ENCODE measurements around the gene SLC35B1. TPM values are rescaled to one million over a fixed set of nuclear protein-coding genes. Genes with fewer than 3 reads are reported as not detected.
A peak's percentile ranks its signal among the peaks of the same experiment; 100 is the strongest.

The SLC35B1 gene
- total RNA-seq, 2 donors from 2014 or later: 59.4 to 80.5 TPM

DNA sequence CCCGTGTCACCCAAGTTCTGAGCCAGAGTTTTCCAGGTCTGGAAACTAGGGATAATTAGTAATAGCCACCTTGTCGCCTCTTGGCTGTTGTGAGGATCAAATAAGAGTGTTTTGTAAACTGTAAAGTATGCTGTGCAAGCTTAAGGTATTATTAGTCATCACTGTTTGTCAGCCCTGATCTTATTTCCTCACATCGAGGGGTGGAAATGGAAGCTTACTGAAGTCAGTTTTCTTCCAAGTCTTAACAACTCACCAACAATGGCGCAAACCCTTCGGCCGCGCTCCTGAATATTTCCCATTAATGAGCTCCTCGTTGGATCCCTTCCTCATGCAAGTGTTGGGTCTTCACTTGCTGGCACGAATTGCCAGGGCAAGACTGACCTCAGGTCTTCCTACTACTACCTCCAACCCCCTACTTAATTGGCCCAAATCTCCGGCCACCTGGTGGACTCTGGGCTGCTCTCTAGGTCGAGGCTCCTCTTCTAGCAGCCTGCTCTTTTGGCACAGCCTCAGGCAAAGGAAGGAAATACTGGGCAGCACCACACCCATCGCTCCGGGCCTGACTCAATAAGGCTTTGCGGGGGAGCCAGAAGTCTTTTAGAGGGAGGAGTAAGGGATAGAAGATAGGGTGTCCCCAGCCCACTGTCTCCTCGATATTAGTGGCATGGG, 885 bp upstream of the SLC35B1 start:
- H3K9me3 Mint-ChIP-seq: no peaks in the 10 kb centered on the region
- H3K4me3 ChIP-seq (ENCODE audit: low read length): no peak overlapping the region
- no peak overlapping the region for H3K9ac ChIP-seq (ENCODE audit: extremely low read depth, low read length, poor library complexity, severe bottlenecking)
- DNase-seq: peak; percentile 70
- peaks cover 8% of the 10 kb centered on the region for H3K4me1 Mint-ChIP-seq
- H3K4me1 ChIP-seq (ENCODE audit: control insufficient read depth, insufficient read depth, low read length): no peaks in the 10 kb centered on the region
- no peaks in the 10 kb centered on the region for H3K27me3 Mint-ChIP-seq (ENCODE audit: insufficient read depth)
- H3K4me3 Mint-ChIP-seq: peak overlapping the region; percentile 94
- H3K27ac Mint-ChIP-seq: peak overlapping the region; percentile 99
- 65 to 82% methylated on average over 6 to 15 of the region's 15 CpGs for WGBS, 2 experiments (ENCODE audit: insufficient coverage in 1 of 2, insufficient read length in 1 of 2)
- TF ChIP-seq, protein P1, sequence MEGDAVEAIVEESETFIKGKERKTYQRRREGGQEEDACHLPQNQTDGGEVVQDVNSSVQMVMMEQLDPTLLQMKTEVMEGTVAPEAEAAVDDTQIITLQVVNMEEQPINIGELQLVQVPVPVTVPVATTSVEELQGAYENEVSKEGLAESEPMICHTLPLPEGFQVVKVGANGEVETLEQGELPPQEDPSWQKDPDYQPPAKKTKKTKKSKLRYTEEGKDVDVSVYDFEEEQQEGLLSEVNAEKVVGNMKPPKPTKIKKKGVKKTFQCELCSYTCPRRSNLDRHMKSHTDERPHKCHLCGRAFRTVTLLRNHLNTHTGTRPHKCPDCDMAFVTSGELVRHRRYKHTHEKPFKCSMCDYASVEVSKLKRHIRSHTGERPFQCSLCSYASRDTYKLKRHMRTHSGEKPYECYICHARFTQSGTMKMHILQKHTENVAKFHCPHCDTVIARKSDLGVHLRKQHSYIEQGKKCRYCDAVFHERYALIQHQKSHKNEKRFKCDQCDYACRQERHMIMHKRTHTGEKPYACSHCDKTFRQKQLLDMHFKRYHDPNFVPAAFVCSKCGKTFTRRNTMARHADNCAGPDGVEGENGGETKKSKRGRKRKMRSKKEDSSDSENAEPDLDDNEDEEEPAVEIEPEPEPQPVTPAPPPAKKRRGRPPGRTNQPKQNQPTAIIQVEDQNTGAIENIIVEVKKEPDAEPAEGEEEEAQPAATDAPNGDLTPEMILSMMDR (conservative IDR thresholded peaks at IDR 0.05): peak; percentile 15
- peaks cover 26% of the 10 kb centered on the region for H3K36me3 ChIP-seq (ENCODE audit: control insufficient read depth, insufficient read depth, low read length)
- H3K27me3 ChIP-seq (ENCODE audit: control insufficient read depth, insufficient read depth, low read length, poor library complexity, severe bottlenecking): no peaks in the 10 kb centered on the region
- peaks cover 31% of the 10 kb centered on the region for H3K36me3 Mint-ChIP-seq (ENCODE audit: low read depth)
- no peaks in the 10 kb centered on the region for H3K9me3 ChIP-seq (ENCODE audit: control insufficient read depth, low read length)
- no peak overlapping the region for H3K27ac ChIP-seq (ENCODE audit: low read depth, low read length)

DNA sequence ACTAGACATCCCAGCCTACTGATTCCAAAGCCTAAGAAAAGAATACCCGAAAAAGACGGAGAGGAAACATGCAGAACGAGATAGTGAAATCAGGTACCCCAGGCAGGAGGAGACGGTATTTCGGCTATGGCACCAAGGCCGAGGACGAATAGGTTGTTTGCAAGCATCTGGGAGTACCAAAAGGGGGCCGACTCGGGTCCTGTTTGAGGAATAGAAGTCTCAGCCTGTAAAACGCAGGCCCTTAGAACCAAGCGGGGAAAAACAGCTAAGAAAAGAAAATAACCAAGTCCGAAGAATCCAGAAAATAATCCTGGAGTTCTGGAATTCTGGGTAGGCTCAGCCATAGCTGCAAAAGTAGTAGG, 537 bp downstream of the SLC35B1 start:
- Mint-ChIP-seq H3K27me3 (ENCODE audit: insufficient read depth) (no peaks in the 10 kb centered on the region), H3K4me3 (peak overlapping the region; percentile 94), H3K27ac (peak overlapping the region; percentile 99), H3K4me1 (peaks cover 8% of the 10 kb centered on the region), H3K9me3 (no peaks in the 10 kb centered on the region), H3K36me3 (ENCODE audit: low read depth) (peaks cover 39% of the 10 kb centered on the region)
- Histone ChIP-seq H3K4me3 (ENCODE audit: low read length) (peak overlapping the region; percentile 95), H3K36me3 (ENCODE audit: control insufficient read depth, insufficient read depth, low read length) (peaks cover 39% of the 10 kb centered on the region), H3K27ac (ENCODE audit: low read depth, low read length) (peak overlapping the region; percentile 97), H3K4me1 (ENCODE audit: control insufficient read depth, insufficient read depth, low read length) (no peaks in the 10 kb centered on the region), H3K27me3 (ENCODE audit: control insufficient read depth, insufficient read depth, low read length, poor library complexity, severe bottlenecking) (no peaks in the 10 kb centered on the region), H3K9me3 (ENCODE audit: control insufficient read depth, low read length) (no peaks in the 10 kb centered on the region), H3K9ac (ENCODE audit: extremely low read depth, low read length, poor library complexity, severe bottlenecking) (peak overlapping the region; percentile 95)
- DNase-seq: peak; percentile 61
- TF ChIP-seq, protein P1 (conservative IDR thresholded peaks at IDR 0.05): no peak
- WGBS, 2 experiments (ENCODE audit: insufficient coverage in 1 of 2, insufficient read length in 1 of 2): 4 to 7% methylated on average over 11 to 12 of the region's 12 CpGs

DNA sequence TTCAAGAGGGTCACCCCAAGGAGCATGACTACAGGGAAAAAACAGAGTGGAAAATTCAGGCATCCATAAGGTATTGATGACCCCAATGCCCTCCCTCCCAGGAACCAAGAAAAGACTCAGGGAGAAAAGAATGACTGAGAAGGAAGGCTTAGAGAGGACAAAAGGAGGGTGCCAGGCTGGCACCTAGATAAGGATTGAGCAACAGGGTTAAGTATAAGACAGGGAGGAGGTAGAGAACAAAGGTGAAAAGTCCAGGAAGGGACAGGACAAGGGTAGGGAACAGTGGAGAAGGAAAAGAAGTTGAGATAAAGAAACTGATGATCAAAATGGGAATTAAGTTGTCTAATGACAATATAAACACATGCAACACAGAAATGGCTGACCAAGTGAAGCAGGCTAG, 2.5 kb downstream of the SLC35B1 start:
- peaks cover 58% of the 10 kb centered on the region for H3K36me3 ChIP-seq (ENCODE audit: control insufficient read depth, insufficient read depth, low read length)
- H3K9me3 ChIP-seq (ENCODE audit: control insufficient read depth, low read length): no peaks in the 10 kb centered on the region
- no peak for DNase-seq
- H3K27ac ChIP-seq (ENCODE audit: low read depth, low read length): no peak overlapping the region
- H3K27me3 Mint-ChIP-seq (ENCODE audit: insufficient read depth): no peaks in the 10 kb centered on the region
- TF ChIP-seq, protein P1 (conservative IDR thresholded peaks at IDR 0.05): no peak
- H3K4me1 Mint-ChIP-seq: peaks cover 8% of the 10 kb centered on the region
- H3K4me3 Mint-ChIP-seq: peak overlapping the region; percentile 94
- peak overlapping the region; percentile 11 for H3K27ac Mint-ChIP-seq
- H3K4me1 ChIP-seq (ENCODE audit: control insufficient read depth, insufficient read depth, low read length): no peaks in the 10 kb centered on the region
- no peak overlapping the region for H3K9ac ChIP-seq (ENCODE audit: extremely low read depth, low read length, poor library complexity, severe bottlenecking)
- peaks cover 46% of the 10 kb centered on the region for H3K36me3 Mint-ChIP-seq (ENCODE audit: low read depth)
- no peak overlapping the region for H3K4me3 ChIP-seq (ENCODE audit: low read length)
- no peaks in the 10 kb centered on the region for H3K27me3 ChIP-seq (ENCODE audit: control insufficient read depth, insufficient read depth, low read length, poor library complexity, severe bottlenecking)
- no peaks in the 10 kb centered on the region for H3K9me3 Mint-ChIP-seq

Data from endodermal cell (in vitro differentiated cells).